Coronary artery (tissue), 2 donors: Measurements from ENCODE around the gene MAEA.

ENCODE experiments used
- DNase-seq: peaks from one replicate; pipeline ENCODE4 v3.0.0-alpha.2; 2017; ENCODE audit warnings: low spot score
- H3K27ac ChIP-seq, 2 donors: fragments of 200-600 bp; sonication (generic); one replicate each; pipeline ENCODE4 v1.5.1; 2016 to 2019
- H3K4me3 ChIP-seq: fragments of 200-600 bp; sonication (generic); 2 replicates; pipeline ENCODE4 v1.5.1; 2016; ENCODE audit warnings: mild to moderate bottlenecking, moderate library complexity
- TF ChIP-seq, protein P1 (sequence below): fragments of 200-600 bp; sonication (generic); IDR thresholded peaks from one replicate; pipeline ENCODE4 v1.5.1; 2019; ENCODE audit warnings: antibody characterized with exemption

The MAEA gene

DNA sequence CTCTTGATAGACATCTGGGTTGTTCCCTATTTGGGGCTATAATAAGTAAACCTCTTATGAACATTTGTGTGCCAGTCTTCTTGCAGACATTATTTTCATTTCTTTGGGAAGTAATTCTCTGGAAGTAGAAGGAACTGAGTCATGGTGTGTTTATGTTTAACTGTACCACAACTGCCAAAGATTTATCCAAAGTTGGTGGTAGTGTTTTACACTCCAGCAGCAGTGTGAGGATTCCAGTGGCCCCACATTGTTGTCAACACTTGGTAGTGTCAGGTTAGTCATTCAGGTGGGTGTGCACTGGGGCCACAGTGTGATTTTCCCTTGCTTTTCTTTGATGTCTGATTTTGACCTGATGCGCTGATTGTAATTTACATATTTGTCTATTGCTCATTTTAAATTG is 52.3 kb downstream of the MAEA start:
- TF ChIP-seq, protein P1, sequence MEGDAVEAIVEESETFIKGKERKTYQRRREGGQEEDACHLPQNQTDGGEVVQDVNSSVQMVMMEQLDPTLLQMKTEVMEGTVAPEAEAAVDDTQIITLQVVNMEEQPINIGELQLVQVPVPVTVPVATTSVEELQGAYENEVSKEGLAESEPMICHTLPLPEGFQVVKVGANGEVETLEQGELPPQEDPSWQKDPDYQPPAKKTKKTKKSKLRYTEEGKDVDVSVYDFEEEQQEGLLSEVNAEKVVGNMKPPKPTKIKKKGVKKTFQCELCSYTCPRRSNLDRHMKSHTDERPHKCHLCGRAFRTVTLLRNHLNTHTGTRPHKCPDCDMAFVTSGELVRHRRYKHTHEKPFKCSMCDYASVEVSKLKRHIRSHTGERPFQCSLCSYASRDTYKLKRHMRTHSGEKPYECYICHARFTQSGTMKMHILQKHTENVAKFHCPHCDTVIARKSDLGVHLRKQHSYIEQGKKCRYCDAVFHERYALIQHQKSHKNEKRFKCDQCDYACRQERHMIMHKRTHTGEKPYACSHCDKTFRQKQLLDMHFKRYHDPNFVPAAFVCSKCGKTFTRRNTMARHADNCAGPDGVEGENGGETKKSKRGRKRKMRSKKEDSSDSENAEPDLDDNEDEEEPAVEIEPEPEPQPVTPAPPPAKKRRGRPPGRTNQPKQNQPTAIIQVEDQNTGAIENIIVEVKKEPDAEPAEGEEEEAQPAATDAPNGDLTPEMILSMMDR: no peak
- no peak for DNase-seq
- Histone ChIP-seq H3K4me3 (no peak overlapping the region), H3K27ac (no peak overlapping the region)

DNA sequence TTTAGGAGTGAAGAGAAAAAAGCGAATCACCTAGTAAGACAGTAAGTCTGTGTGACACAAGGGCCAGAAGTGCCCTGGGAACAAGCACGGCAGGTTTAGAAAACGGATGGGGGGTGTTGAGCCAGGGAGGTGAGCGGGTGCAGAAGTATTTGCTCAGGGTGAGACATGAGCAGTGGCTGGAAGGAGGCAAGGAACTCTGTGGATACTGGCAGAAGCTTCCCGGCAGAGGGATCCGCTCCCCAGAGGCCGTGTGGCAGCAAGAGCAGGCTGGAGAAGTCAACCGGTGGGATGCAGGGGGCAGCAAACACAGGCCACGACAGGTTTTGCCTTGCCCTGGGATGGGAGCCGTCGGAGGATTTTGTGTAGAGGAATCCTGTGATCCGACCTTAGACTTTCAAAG is 55.0 kb downstream of the MAEA start:
- H3K4me3 ChIP-seq: no peak overlapping the region
- DNase-seq: no peak
- TF ChIP-seq, protein P1: no peak
- no peak overlapping the region for H3K27ac ChIP-seq

DNA sequence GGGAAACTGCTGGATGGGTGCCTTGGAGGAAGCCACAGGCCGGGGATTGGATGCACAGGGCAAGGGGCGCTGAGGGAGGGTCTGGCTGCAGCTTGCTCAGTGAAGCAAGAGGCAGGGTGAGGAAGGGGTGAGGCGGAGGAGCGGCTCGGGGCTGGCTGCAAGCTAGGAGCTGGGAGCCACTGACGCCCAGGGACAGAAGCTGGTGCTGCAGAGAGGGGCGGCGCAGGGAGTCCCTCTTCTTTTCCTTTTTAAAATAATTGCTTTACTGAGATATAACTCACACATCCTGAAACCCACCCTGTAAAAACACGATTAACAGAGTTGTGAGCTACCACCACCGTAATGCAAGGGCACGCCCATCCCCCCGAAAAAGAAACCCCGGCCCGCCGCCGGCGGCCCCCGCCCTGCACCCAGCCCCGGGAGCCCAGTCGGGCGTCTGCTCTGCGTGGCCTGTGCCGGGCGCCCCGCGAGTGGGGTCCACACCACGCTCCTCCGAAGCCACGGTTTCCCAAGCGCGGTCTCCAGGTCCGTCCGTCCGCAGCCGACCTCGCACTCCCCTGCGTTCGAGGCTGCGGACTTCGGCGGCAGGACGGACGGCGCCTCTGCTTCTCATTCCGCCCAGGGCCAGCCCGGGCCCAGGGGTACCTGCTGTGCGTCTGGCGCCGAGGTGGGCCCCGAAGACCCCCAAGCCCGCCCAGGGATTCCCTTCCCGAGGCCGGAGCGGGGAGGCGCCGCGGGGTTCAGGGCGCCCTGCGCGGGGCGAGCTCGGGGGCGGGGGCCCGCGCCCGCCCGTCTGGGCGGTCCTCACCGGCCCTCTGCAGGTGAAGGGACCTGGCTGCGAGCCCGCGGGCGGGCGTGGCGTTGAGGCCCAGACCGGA is 56.5 kb downstream of the MAEA start:
- DNase-seq: peak; percentile 82
- TF ChIP-seq, protein P1: no peak
- Histone ChIP-seq H3K27ac (peak overlapping the region; percentile 88 to 100), H3K4me3 (peak overlapping the region; percentile 95)

DNA sequence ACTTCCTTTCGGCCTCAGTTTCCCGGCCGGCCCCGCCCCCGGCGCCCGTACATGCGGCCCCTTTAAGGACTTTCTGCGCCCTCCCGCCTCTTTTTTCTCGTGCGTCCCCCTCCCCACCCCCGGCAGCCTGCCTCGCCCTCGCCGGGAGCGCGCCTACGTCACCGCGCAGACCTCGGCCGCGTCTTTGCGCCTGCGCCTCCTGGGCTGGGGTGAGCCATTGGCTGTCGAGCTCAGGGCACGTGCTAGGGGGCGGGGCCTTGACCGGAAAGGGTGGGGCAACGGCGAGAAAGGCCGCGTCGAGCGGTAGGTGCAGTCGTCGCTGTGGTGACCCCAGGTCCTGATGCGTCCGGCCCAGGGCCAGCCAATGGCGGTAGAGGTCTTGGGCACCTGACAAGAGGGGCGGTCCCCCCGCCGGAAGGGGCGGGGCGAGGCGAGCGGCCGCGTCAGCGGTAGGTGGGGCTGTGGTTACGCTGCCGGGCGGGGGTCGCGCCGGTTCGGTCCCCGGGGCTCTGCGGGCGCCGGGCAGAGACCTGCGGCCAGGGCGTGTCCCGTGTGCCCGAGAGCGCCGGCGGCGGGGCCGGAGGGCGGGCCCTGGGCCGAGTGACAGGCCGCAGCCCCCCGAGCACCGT is 57.2 kb downstream of the MAEA start, which contains the start of gene UVSSA:
Gene UVSSA (plus strand): TSS at position 428 of the 629 bp plus-strand sequence. CDS start 884 bp downstream, outside the sequence.
- peak; percentile 100 for DNase-seq
- Histone ChIP-seq H3K27ac (peak within 1 kb of the TSS; percentile 94 to 100), H3K4me3 (peak within 1 kb of the TSS; percentile 95)
- TF ChIP-seq, protein P1: no peak

DNA sequence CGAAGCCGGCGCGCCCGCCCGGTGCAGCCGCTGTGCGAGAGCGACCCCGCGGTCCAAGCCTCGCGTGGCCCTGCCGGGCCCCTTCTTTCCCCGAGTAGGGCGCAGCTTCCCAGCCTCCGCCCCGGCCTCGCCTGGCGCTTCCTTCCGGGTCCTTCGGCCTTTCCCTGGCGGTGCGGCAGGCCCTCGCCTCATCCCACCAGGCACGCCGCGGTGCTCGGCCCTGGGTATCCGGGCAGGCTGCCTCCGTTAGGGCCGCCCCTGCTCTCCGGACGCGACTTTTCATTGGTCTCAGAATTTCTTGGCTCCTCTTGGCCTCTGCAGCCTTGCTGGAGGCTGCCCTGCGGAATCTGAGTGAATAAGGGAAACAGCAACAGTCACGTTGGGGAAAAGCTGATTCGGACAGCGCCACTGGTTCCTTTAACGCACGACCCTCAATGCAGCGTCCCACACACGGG is 57.7 kb downstream of the MAEA start:
- peak; percentile 92 for DNase-seq
- peak overlapping the region; percentile 95 for H3K4me3 ChIP-seq
- TF ChIP-seq, protein P1: no peak
- H3K27ac ChIP-seq: peak overlapping the region; percentile 94 to 100

DNA sequence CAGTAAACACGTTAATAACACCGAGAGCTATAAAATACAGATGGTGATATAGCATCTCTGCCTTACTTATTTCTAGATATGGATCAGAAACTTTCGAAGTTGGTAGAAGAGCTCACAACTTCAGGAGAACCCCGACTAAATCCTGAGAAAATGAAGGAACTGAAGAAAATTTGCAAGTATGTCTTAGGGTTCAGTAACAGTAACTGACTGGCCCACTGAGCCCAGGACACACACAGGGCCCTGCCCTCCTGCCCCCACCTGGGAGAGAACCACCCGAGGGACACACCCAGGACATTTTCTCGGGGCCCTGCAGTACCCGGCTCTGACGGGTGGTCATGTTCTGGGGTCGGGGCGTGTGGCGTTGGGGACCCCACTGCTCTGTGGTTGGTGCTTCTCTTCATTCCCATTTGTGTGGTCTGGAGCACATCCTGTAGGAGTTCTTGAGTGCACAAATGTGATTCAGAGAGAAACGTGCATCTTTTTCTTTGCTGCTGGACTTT is 58.4 kb downstream of the MAEA start:
- peak overlapping the region; percentile 95 for H3K4me3 ChIP-seq

More for the DNA sequence above, 58.4 kb downstream of the MAEA start:
- H3K27ac ChIP-seq: peak overlapping the region; percentile 94 to 100
- TF ChIP-seq, protein P1: no peak
- DNase-seq: no peak
